Peyer's patch (tissue), 4 donors: ENCODE measurements around the gene PRSS57. TPM values are rescaled to one million over a fixed set of nuclear protein-coding genes. Genes with fewer than 3 reads are reported as not detected.
A peak's percentile ranks its signal among the peaks of the same experiment; 100 is the strongest.
"Not testable (repeated sequence)": the region's sequence is repeated elsewhere in the genome, so short reads cannot be mapped to it uniquely, and the experiment has no call there.

Experiments used
- DNase-seq, 3 donors: peaks; one replicate each; pipeline ENCODE4 v3.0.0-alpha.2; 2017 to 2019
- H3K27ac ChIP-seq, 4 donors: fragments of 200-600 bp; sonication (generic); one replicate each; pipeline ENCODE4 v1.5.1; 2016 to 2019
- H3K27me3 ChIP-seq, 2 donors: fragments of 200-600 bp; sonication (generic); one replicate each; pipeline ENCODE4 v1.5.1; 2019
- H3K36me3 ChIP-seq, 3 donors: fragments of 200-600 bp; sonication (generic); one replicate each; pipeline ENCODE4 v1.5.1; 2016 to 2019
- H3K4me1 ChIP-seq, 4 donors: fragments of 200-600 bp; sonication (generic); one replicate each; pipeline ENCODE4 v1.5.1; 2016 to 2019
- H3K4me3 ChIP-seq, 4 donors: fragments of 200-600 bp; sonication (generic); 1 replicate in 3 of 4; 2 replicates in 1 of 4; pipeline ENCODE4 v1.5.1; 2016 to 2019; ENCODE audit warnings: mild to moderate bottlenecking in 1 of 4
- H3K9me3 ChIP-seq, 4 donors: fragments of 200-600 bp; sonication (generic); one replicate each; pipeline ENCODE4 v1.5.1; 2016 to 2019; ENCODE audit warnings: mild to moderate bottlenecking in 1 of 4
- CTCF ChIP-seq, 6 experiments: fragments of 450-650 bp in 4 of 6; fragments of 200-600 bp in 2 of 6; sonication (generic) in 1 of 6; IDR thresholded peaks; one replicate each; pipeline ENCODE4 v1.5.1; 2017 to 2019; ENCODE audit warnings: antibody characterized with exemption in 6 of 6, mild to moderate bottlenecking in 3 of 6, moderate library complexity in 1 of 6
- POLR2A ChIP-seq, 2 donors: fragments of 450-650 bp; IDR thresholded peaks; one replicate each; pipeline ENCODE4 v1.5.1; 2017; ENCODE audit warnings: antibody characterized with exemption in 2 of 2, mild to moderate bottlenecking in 2 of 2, moderate library complexity in 2 of 2
- total RNA-seq, 4 donors: library from RNA; depleted of rRNA; stranded (reverse); fragments of >200 nt; gene quantifications; one replicate each; pipeline ENCODE4 v1.1.0, GENCODE V29; 2016

The PRSS57 gene
- total RNA-seq, 4 donors from 2014 or later = not detected

- no peak for DNase-seq
- H3K27me3 ChIP-seq = peaks cover 0 to 16% of the 10 kb centered on the region in 2 donors
Measured at GRCh38 chr19:708154-709143, 13.2 kb upstream of the PRSS57 start, which contains the start of gene PALM. TSS of gene PALM (plus strand) at chr19:708935. CDS start at chr19:709147, 212 bp downstream.

GRCh38 chr19:704447-704741 lies 9.1 kb upstream of the PRSS57 start:
- no peaks in the 10 kb centered on the region for H3K36me3 ChIP-seq
- H3K4me3 ChIP-seq = peak overlapping the region in 1 of 4 donors; percentile 21
- DNase-seq = no peak
- H3K27me3 ChIP-seq = peaks cover 0 to 9% of the 10 kb centered on the region in 2 donors
- peak overlapping the region in 1 of 4 donors; percentile 19 for H3K27ac ChIP-seq
- peaks cover 0 to 11% (median 3%) of the 10 kb centered on the region in 4 donors for H3K4me1 ChIP-seq
- H3K9me3 ChIP-seq = peaks cover 0 to 6% (median 0%) of the 10 kb centered on the region in 4 donors
- no peak for TF ChIP-seq CTCF (IDR thresholded peaks at IDR 0.05)

More at GRCh38 chr19:708154-709143, 13.2 kb upstream of the PRSS57 start, which contains the start of gene PALM:
- Histone ChIP-seq H3K4me1 (peaks cover 0 to 12% (median 3%) of the 10 kb centered on the region in 4 donors), H3K27ac (peak within 1 kb of the TSS; percentile 12 to 77 (median 58)), H3K9me3 (peaks cover 0 to 6% (median 0%) of the 10 kb centered on the region in 4 donors), H3K4me3 (peak within 1 kb of the TSS; percentile 32 to 56 (median 46)), H3K36me3 (no peaks in the 10 kb centered on the region)
- TF ChIP-seq CTCF (IDR thresholded peaks at IDR 0.05) (no peak), POLR2A (IDR thresholded peaks at IDR 0.05) (no peak)

GRCh38 chr19:703651-704446 lies 8.6 kb upstream of the PRSS57 start:
- peak overlapping the region in 1 of 4 donors; percentile 33 for H3K27ac ChIP-seq
- peaks cover 0 to 9% of the 10 kb centered on the region in 2 donors for H3K27me3 ChIP-seq
- H3K9me3 ChIP-seq = peaks cover 0 to 6% (median 0%) of the 10 kb centered on the region in 4 donors
- peak; percentile 23 to 86 (median 81) for DNase-seq
- peaks cover 0 to 7% (median 3%) of the 10 kb centered on the region in 4 donors for H3K4me1 ChIP-seq
- H3K36me3 ChIP-seq = no peaks in the 10 kb centered on the region
- peak in 1 of 2 donors; percentile 35 for TF ChIP-seq POLR2A (IDR thresholded peaks at IDR 0.05)
- TF ChIP-seq CTCF (IDR thresholded peaks at IDR 0.05) = peak in 1 of 6 experiments; percentile 7
- H3K4me3 ChIP-seq = peak overlapping the region in 2 of 4 donors; percentile 24 to 27

GRCh38 chr19:703329-703650 lies 8.0 kb upstream of the PRSS57 start:
- Histone ChIP-seq H3K27ac (peak overlapping the region in 1 of 4 donors; percentile 33), H3K9me3 (peaks cover 0 to 6% (median 0%) of the 10 kb centered on the region in 4 donors), H3K36me3 (no peaks in the 10 kb centered on the region), H3K4me3 (peak overlapping the region in 2 of 4 donors; percentile 24 to 27), H3K27me3 (peaks cover 0 to 8% of the 10 kb centered on the region in 2 donors), H3K4me1 (peaks cover 0 to 7% (median 2%) of the 10 kb centered on the region in 4 donors)
- no peak for TF ChIP-seq CTCF (IDR thresholded peaks at IDR 0.05)
- TF ChIP-seq POLR2A (IDR thresholded peaks at IDR 0.05) = no peak
- no peak for DNase-seq

- peak overlapping the region in 1 of 4 donors; percentile 24 for H3K4me3 ChIP-seq
- H3K4me1 ChIP-seq, DNase-seq, H3K9me3 ChIP-seq, H3K27me3 ChIP-seq, H3K36me3 ChIP-seq, H3K27ac ChIP-seq: not testable (repeated sequence)
Measured at GRCh38 chr19:702847-703246, 7.6 kb upstream of the PRSS57 start.

GRCh38 chr19:699885-700284 lies 4.6 kb upstream of the PRSS57 start:
- not testable (repeated sequence) for H3K36me3 ChIP-seq, H3K9me3 ChIP-seq, DNase-seq, H3K4me3 ChIP-seq, H3K27me3 ChIP-seq, H3K4me1 ChIP-seq, H3K27ac ChIP-seq

GRCh38 chr19:698529-698928 lies 3.3 kb upstream of the PRSS57 start:
- not testable (repeated sequence) for H3K4me3 ChIP-seq, H3K36me3 ChIP-seq, H3K4me1 ChIP-seq, DNase-seq, H3K27ac ChIP-seq, H3K27me3 ChIP-seq, H3K9me3 ChIP-seq
